BLaER1 (cell line): ENCODE results near the gene CYP27A1.

Source experiments
- H3K27ac ChIP-seq: shearing (Covaris generic); formaldehyde crosslinking; 2 replicates; pipeline ENCODE4 v1.8.1; 2022
- H3K27me3 ChIP-seq: shearing (Covaris generic); formaldehyde crosslinking; 2 replicates; pipeline ENCODE4 v1.8.1; 2022
- H3K36me3 ChIP-seq: shearing (Covaris generic); formaldehyde crosslinking; 2 replicates; pipeline ENCODE4 v1.8.1; 2022
- H3K4me1 ChIP-seq: shearing (Covaris generic); formaldehyde crosslinking; 2 replicates; pipeline ENCODE4 v1.8.1; 2022
- H3K4me2 ChIP-seq: shearing (Covaris generic); formaldehyde crosslinking; 2 replicates; pipeline ENCODE4 v1.8.1; 2022
- H3K4me3 ChIP-seq: shearing (Covaris generic); formaldehyde crosslinking; 2 replicates; pipeline ENCODE4 v1.8.1; 2022
- H3K9ac ChIP-seq: shearing (Covaris generic); formaldehyde crosslinking; 2 replicates; pipeline ENCODE4 v1.8.1; 2022
- H3K9me3 ChIP-seq: shearing (Covaris generic); formaldehyde crosslinking; 2 replicates; pipeline ENCODE4 v1.8.1; 2022
- H4K20me1 ChIP-seq: shearing (Covaris generic); formaldehyde crosslinking; 2 replicates; pipeline ENCODE4 v1.8.1; 2022
- Cebpa-rat ChIP-seq: shearing (Covaris generic); IDR thresholded peaks from 2 replicates; pipeline ENCODE4 v1.8.1; 2022

Gene CYP27A1

GRCh38 chr2:218786133-218786532 lies 4.2 kb downstream of the CYP27A1 start:
- no peak overlapping the region for H3K4me2 ChIP-seq
- H3K9ac ChIP-seq = no peak overlapping the region
- no peak for TF ChIP-seq Cebpa-rat

GRCh38 chr2:218788529-218789255 lies 6.7 kb downstream of the CYP27A1 start:
- Histone ChIP-seq H3K27me3 (no peaks in the 10 kb centered on the region), H3K4me3 (no peak overlapping the region), H3K9me3 (no peaks in the 10 kb centered on the region), H3K9ac (no peak overlapping the region), H3K27ac (no peak overlapping the region), H3K36me3 (no peaks in the 10 kb centered on the region), H3K4me2 (no peak overlapping the region), H3K4me1 (no peaks in the 10 kb centered on the region), H4K20me1 (no peaks in the 10 kb centered on the region)
- no peak for TF ChIP-seq Cebpa-rat

More at GRCh38 chr2:218786133-218786532, 4.2 kb downstream of the CYP27A1 start:
- Histone ChIP-seq H4K20me1 (no peaks in the 10 kb centered on the region), H3K36me3 (no peaks in the 10 kb centered on the region), H3K9me3 (0 out of 2 replicates have a peak, but pooled peaks cover 7% of the 10 kb centered on the region), H3K4me3 (no peak overlapping the region), H3K27me3 (no peaks in the 10 kb centered on the region), H3K27ac (no peak overlapping the region), H3K4me1 (no peaks in the 10 kb centered on the region)

- H3K27me3 ChIP-seq = no peaks in the 10 kb centered on the region
- no peak overlapping the region for H3K4me3 ChIP-seq
- no peak overlapping the region for H3K4me2 ChIP-seq
- no peaks in the 10 kb centered on the region for H3K36me3 ChIP-seq
- TF ChIP-seq Cebpa-rat = no peak
- H4K20me1 ChIP-seq = no peaks in the 10 kb centered on the region
- no peaks in the 10 kb centered on the region for H3K9me3 ChIP-seq
- no peaks in the 10 kb centered on the region for H3K4me1 ChIP-seq
- H3K27ac ChIP-seq = no peak overlapping the region
- H3K9ac ChIP-seq = no peak overlapping the region
Measured at GRCh38 chr2:218792433-218792832, 10.5 kb downstream of the CYP27A1 start.

GRCh38 chr2:218796691-218797090 lies 14.7 kb downstream of the CYP27A1 start:
- Histone ChIP-seq H3K4me1 (peaks cover 1% of the 10 kb centered on the region), H3K9ac (no peak overlapping the region), H3K27me3 (peaks cover 19% of the 10 kb centered on the region), H3K4me2 (no peak overlapping the region), H3K4me3 (no peak overlapping the region), H3K36me3 (no peaks in the 10 kb centered on the region), H4K20me1 (peaks cover 6% of the 10 kb centered on the region), H3K27ac (no peak overlapping the region), H3K9me3 (no peaks in the 10 kb centered on the region)
- TF ChIP-seq Cebpa-rat = no peak

GRCh38 chr2:218798767-218799504 lies 17.0 kb downstream of the CYP27A1 start:
- TF ChIP-seq Cebpa-rat = no peak

GRCh38 chr2:218799990-218800389 lies 18.0 kb downstream of the CYP27A1 start:
- Histone ChIP-seq H3K4me2 (no peak overlapping the region), H3K4me1 (peaks cover 19% of the 10 kb centered on the region), H3K27me3 (peaks cover 28% of the 10 kb centered on the region), H3K36me3 (no peaks in the 10 kb centered on the region), H4K20me1 (peaks cover 15% of the 10 kb centered on the region), H3K4me3 (no peak overlapping the region), H3K9me3 (peaks cover 17% of the 10 kb centered on the region), H3K9ac (no peak overlapping the region), H3K27ac (no peak overlapping the region)
- TF ChIP-seq Cebpa-rat = no peak

More at GRCh38 chr2:218798767-218799504, 17.0 kb downstream of the CYP27A1 start:
- Histone ChIP-seq H3K9me3 (peaks cover 7% of the 10 kb centered on the region; the same call in 1 of the 2 replicates), H3K36me3 (no peaks in the 10 kb centered on the region), H3K4me2 (no peak overlapping the region), H4K20me1 (peaks cover 15% of the 10 kb centered on the region), H3K9ac (no peak overlapping the region), H3K4me3 (no peak overlapping the region), H3K4me1 (peaks cover 19% of the 10 kb centered on the region), H3K27ac (no peak overlapping the region), H3K27me3 (peaks cover 19% of the 10 kb centered on the region)

GRCh38 chr2:218802386-218802994 lies 20.5 kb downstream of the CYP27A1 start:
- peak overlapping the region; percentile 59 for H3K4me2 ChIP-seq

GRCh38 chr2:218804817-218805216 lies 22.9 kb downstream of the CYP27A1 start:
- Histone ChIP-seq H3K4me3 (no peak overlapping the region), H3K9me3 (peaks cover 18% of the 10 kb centered on the region), H3K4me1 (peaks cover 32% of the 10 kb centered on the region), H3K36me3 (no peaks in the 10 kb centered on the region), H3K27ac (no peak overlapping the region), H3K27me3 (peaks cover 21% of the 10 kb centered on the region), H3K4me2 (no peak overlapping the region), H4K20me1 (peaks cover 14% of the 10 kb centered on the region), H3K9ac (no peak overlapping the region)
- no peak for TF ChIP-seq Cebpa-rat

More at GRCh38 chr2:218802386-218802994, 20.5 kb downstream of the CYP27A1 start:
- Histone ChIP-seq H3K9ac (no peak overlapping the region), H3K27ac (no peak overlapping the region), H3K27me3 (peaks cover 36% of the 10 kb centered on the region), H3K9me3 (peaks cover 18% of the 10 kb centered on the region), H4K20me1 (peaks cover 15% of the 10 kb centered on the region), H3K4me1 (peaks cover 32% of the 10 kb centered on the region), H3K4me3 (no peak overlapping the region), H3K36me3 (no peaks in the 10 kb centered on the region)
- no peak for TF ChIP-seq Cebpa-rat

- peak overlapping the region; percentile 63 for H3K4me2 ChIP-seq
- H4K20me1 ChIP-seq = peaks cover 10% of the 10 kb centered on the region
- H3K9ac ChIP-seq = no peak overlapping the region
- peaks cover 32% of the 10 kb centered on the region for H3K4me1 ChIP-seq
- H3K9me3 ChIP-seq = peaks cover 18% of the 10 kb centered on the region
- TF ChIP-seq Cebpa-rat = no peak
- no peak overlapping the region for H3K27ac ChIP-seq
- no peaks in the 10 kb centered on the region for H3K36me3 ChIP-seq
- H3K27me3 ChIP-seq = peaks cover 18% of the 10 kb centered on the region
- H3K4me3 ChIP-seq = no peak overlapping the region
Measured at GRCh38 chr2:218805627-218806026, 23.7 kb downstream of the CYP27A1 start.
